Ecto neural progenitor cell (in vitro differentiated cells): ENCODE measurements around the gene PRR30.

ENCODE experiments used
- DNase-seq: peaks from one replicate; pipeline ENCODE4 v3.0.0-alpha.2; 2018; ENCODE audit warnings: low spot score

The PRR30 gene

GRCh38 chr2:27154488-27154887, 15.3 kb upstream of the PRR30 start:
- no peak for DNase-seq

- no peak for DNase-seq
Measured at GRCh38 chr2:27152796-27153464, 13.7 kb upstream of the PRR30 start.

- DNase-seq = no peak
Measured at GRCh38 chr2:27152102-27152795, 13.0 kb upstream of the PRR30 start.

- no peak for DNase-seq
Measured at GRCh38 chr2:27150639-27151230, 11.5 kb upstream of the PRR30 start.

- no peak for DNase-seq
Measured at GRCh38 chr2:27149570-27150405, 10.6 kb upstream of the PRR30 start.

GRCh38 chr2:27148801-27149439, 9.7 kb upstream of the PRR30 start, which contains the start of gene TCF23:
Gene TCF23, plus strand, starts transcription at chr2:27149004. Its CDS starts 130 bp downstream, at chr2:27149134.
- DNase-seq = no peak

GRCh38 chr2:27147935-27148334, 8.7 kb upstream of the PRR30 start:
- DNase-seq = no peak

- DNase-seq = no peak
Measured at GRCh38 chr2:27145682-27146081, 6.5 kb upstream of the PRR30 start.

GRCh38 chr2:27143285-27143684, 4.1 kb upstream of the PRR30 start:
- no peak for DNase-seq

- no peak for DNase-seq
Measured at GRCh38 chr2:27138111-27138510, 1.1 kb downstream of the PRR30 start.

GRCh38 chr2:27137322-27137935, 1.8 kb downstream of the PRR30 start:
- DNase-seq = no peak

- DNase-seq = no peak
Measured at GRCh38 chr2:27136751-27137150, 2.5 kb downstream of the PRR30 start.

- DNase-seq = no peak
Measured at GRCh38 chr2:27135478-27135955, 3.7 kb downstream of the PRR30 start.

GRCh38 chr2:27134781-27135477, 4.3 kb downstream of the PRR30 start:
- DNase-seq = no peak

- DNase-seq = peak; percentile 99
Measured at GRCh38 chr2:27133905-27134780, 5.1 kb downstream of the PRR30 start, which contains the start of gene PREB. Gene PREB, minus strand, starts transcription at chr2:27134636. Its CDS starts 215 bp downstream, at chr2:27134421.

- no peak for DNase-seq
Measured at GRCh38 chr2:27133195-27133875, 5.9 kb downstream of the PRR30 start.

- DNase-seq = no peak
Measured at GRCh38 chr2:27131429-27131828, 7.8 kb downstream of the PRR30 start.

GRCh38 chr2:27130396-27130795, 8.8 kb downstream of the PRR30 start:
- DNase-seq = no peak
